GM21360 (cell line): ENCODE results near the gene IPO7.
A peak's percentile ranks its signal among the peaks of the same experiment; 100 is the strongest.
"Not testable (repeated sequence)": the region's sequence is repeated elsewhere in the genome, so short reads cannot be mapped to it uniquely, and the experiment has no call there.

Experiments used
- ATAC-seq: cut with Tn5 transposase; IDR thresholded peaks from one replicate; pipeline ENCODE4 v1.9.1; 2021; ENCODE audit warnings: mild to moderate bottlenecking, moderate library complexity; ENCODE audit not compliant: unreplicated experiment

IPO7 gene

DNA sequence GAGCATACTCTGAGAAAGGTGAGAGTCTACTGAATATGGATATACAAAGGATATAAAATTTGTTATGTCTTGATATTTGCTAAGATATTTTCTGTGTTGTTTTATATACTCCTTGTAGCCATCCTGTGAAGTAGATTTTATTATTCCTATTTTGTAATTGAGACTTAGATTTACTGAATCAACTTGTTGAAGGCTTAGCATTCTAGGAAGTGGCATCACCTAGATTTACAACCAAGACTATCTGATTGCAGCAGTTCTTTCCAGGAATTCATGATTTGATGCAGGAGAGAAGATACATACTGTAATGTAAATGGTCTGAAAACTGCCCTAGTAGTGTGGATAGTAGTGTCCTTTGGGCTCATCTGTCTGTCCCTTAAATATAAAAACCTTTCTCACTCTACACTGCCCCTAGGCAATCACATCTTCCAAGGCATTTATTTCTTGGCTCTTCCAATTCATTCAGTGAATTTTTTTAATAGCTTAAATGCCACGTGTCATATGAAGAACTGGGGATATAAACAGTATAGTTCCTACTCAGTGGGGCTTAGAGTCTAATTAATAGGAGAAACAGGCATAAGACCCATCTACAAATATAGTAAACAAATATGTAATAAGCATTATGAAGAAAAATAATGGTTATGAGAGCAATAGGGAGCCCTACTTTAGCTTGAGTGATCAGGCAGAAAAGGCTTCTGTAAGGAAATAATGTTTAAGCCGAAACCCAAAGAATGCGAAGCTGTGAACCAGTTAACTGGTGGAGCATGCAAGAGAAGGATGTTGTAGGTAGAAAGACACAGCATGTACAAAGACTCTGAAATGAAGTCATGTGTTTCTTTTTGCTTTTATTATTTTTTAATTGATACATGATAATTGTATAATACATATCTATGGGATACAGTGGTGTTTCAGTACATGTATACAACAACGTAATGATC lies 13.6 kb downstream of the IPO7 start:
- ATAC-seq, result no peak

GRCh38 chr11:9399466-9399865 lies 15.0 kb downstream of the IPO7 start:
- ATAC-seq, result no peak

DNA sequence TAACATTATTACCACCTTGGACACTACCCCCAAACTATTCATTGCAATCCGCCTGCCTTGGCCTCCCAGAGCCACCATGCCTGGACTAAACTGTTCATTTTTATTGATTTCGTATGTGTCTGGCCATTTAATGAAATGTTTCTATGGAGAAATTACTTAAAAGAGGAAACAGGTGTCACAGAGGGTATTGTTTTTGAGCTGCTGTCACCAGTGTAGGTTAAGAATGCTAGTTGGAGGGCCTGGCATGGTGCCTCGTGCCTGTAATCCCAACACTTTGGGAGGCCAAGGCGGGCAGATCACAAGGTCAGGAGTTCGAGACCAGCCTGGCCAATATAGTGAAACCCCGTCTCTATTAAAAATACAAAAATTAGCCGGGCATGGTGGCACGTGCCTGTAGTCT lies 17.4 kb downstream of the IPO7 start:
- not testable (repeated sequence) for ATAC-seq

DNA sequence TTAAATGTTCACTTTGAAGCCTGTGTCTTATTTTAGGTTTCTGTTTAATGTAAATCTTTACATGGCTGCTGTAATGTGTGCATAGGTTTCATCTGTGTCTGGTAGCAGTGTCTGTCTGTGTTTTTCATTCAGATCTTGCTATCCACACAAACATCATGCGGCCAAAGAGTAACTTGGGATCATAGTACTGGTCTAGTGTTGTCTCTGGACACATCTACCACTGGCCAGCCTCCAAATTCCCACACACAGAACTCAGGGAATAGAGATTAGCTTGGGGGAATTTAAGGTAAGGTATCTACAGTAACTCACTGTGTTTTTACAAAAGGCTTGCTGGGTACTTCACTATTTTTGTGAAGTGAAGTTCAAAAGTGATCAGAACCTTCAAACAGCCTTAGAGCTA lies 44.3 kb downstream of the IPO7 start:
- ATAC-seq, result no peak

DNA sequence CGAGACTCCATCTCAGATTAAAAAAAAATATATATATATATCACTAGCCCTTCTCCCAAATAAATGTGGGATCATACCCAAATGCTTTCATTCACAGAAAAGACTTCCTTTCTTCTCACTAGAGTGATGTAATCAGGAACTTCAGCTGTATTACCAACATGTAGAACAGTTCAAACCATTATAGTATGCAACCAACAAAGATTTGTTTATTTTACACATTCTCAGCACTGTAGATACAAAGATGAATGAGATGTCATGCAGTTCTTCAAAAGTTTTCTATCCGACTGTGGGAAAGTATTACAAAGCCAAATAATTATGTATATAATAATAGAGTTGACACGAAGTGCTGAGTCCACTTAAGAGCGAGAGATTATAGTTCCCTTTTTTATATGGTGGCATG lies 54.2 kb downstream of the IPO7 start:
- no peak for ATAC-seq

- no peak for ATAC-seq
Measured at GRCh38 chr11:9446230-9446629, 61.8 kb downstream of the IPO7 start.

DNA sequence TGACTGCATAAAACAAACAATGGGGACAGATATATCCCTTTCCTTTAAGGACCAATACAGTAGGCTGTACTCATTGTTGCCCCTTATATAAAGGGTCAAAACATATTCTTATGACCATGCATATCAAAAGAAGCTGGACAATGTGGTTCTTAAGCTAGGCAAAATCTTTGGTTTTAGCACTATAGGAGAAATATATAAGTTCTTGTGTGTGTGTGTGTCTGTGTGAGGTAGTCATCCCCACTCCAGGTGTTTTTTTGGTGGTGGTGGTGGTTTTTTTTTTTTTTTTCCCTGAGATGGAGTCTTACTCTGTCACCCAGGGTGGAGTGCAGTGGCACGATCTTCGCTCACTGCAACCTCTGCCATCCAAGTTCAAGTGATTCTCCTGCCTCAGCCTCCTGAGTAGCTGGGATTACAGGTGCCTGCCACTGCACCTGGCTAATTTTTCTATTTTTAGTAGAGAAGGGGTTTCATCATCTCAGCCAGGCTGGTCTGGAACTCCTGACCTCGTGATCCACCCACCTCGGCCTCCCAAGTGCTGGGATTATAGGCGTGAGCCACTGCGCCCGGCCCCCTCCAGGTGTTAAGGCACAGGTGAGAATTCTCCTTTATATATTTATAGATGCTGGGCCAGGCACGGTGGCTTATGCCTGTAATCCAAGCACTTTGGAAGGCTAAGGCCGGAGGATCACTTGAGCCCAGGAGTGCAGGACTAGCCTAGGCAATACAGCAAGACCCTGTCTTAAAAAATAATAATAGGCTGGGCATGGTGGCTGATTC lies 64.3 kb downstream of the IPO7 start:
- ATAC-seq, result no peak

DNA sequence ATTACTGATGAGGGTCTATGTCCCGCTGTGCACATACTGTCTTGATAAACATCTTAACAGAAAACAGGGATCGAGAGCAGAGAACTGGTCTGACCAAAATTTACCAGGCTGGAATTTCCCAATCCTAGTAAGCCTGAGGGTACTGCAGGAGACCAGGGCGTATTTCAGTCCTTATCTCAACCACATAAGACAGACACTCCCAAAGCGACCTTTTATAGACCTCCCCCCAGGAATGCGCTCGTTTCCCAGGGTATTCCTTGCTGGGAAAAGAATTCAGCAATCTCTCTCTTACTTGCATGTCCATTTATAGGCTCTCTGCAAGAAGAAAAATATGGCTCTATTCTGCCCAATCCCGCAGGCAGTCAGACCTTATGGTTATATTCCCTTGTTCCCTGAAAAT lies 67.6 kb downstream of the IPO7 start:
- ATAC-seq, result not testable (repeated sequence)

- no peak for ATAC-seq
Measured at GRCh38 chr11:9455722-9456121, 71.3 kb downstream of the IPO7 start.

DNA sequence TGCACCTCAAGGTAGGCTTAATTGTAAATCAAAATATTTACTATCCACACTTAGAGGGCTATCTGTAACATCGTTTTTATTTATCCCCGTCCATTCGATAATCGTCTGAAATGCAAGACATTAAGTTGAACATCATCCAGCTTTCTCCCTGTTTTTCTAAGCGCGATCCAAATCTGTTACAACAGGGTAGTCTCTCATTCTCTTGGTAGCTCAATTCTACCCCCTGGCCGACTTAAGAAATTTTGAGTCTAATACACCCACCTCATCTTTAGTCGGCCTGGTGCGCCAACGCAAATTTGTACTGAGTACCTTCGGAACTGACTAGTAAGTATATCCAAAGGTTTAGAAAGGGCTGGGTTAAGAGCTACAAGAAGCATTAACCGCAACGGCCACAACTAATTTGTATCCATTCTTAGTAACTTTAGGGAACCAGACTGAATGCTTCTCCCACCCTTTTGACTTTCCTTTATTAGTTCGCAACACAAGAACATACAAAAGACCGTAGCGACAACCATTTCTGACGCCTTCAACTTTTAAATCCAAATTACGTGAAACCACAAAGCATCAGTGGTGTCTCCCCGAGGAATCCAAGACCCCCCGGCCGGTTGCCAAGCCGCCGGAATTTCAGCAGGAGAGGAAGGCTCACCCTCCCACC lies 75.3 kb downstream of the IPO7 start:
- no peak for ATAC-seq

DNA sequence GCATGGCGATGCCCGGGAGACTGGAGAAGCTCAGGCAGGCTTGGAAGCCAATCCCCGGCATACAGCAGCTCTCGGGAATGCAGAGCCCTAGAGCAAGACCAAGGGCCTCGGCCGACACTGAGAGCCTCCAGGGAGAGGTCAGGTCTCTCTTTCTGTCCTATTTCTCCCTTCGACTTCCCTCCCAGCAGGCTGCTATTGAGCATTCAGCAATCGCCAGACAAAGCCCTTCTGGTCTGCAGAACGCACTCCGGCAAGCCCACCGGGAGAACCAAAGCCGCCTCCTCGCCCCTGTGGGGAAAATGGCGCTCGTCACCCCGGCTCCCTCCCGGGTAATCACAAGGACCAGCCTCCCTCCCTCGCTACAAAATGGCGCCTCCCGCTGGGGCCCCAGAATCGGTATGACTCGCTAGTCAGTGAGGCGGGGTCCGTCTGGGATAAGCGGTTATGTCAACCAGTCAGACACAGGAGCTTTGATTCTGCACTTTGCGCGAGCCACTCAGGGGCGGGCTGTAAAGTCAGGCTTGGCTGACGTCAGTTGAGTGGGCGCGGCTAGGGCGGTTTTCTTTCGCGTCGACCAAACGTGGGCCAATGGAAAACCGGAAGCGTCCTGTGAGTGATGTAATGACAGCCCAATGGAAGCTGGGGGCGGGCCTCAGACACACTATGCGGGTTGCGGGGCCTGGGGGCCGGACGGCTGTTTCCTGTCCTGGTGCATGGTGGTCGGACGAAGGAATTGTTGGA lies 76.0 kb downstream of the IPO7 start, which contains the start of gene ZNF143:
Gene ZNF143 (plus strand): TSS at position 691 of the 741 bp plus-strand sequence. CDS start 10,297 bp downstream, outside the sequence.
- ATAC-seq, result peak; percentile 85

GRCh38 chr11:9461063-9461759 lies 76.8 kb downstream of the IPO7 start:
- ATAC-seq, result peak; percentile 41

GRCh38 chr11:9461760-9462134 lies 77.3 kb downstream of the IPO7 start:
- no peak for ATAC-seq

- ATAC-seq, result no peak
Measured at GRCh38 chr11:9462172-9462799, 77.8 kb downstream of the IPO7 start.

DNA sequence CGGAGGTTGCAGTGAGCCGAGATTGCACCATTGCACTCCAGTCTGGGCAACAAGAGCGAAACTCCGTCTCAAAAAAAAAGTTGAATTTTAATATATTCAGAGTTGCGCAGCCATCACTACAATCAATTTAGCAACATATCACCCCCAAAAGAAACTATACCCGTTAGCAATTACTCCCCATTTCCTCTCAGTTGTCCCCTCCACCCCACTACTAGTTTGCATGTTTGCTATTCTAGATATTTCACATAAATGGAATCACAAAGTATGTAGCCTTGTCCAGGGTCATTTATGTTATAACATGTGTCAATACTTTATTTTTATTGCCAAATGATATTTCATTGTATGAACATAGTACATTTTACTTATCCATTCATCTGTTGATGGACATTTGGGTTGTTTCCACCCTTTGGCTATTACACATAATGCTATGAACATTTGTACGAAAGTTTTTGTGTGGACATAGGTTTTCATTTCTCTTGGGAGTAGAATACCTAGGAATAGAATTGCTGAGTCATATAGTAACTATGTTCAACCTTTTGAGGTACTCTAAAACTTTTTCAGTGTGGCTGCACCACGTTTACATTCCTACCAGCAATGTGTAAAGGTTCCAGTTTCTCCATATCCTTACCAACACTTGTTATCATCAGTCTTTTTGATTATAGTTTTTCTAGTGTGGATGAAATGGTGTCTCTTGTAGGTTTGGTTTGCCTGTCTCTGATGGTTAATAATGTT lies 78.5 kb downstream of the IPO7 start:
- ATAC-seq, result no peak

GRCh38 chr11:9470765-9471164 lies 86.3 kb downstream of the IPO7 start:
- no peak for ATAC-seq

DNA sequence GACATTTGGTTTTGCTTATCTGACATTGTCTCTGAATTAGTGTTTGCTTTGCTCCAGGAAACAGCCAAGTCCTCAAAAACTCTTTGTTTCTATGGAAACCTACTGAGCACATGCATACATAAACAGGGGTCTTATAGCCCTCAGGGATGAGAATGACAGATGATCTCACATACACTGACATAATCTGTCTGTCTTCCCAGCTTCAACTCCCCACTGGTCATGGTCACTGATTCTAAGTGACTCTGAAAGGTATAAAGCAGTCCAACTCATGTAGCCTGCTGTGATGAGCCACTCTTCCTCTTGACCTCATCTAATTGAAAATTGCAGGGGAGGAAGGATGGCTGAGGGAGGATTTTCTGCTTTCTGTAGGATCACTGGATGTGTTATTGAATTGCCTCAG lies 89.0 kb downstream of the IPO7 start:
- ATAC-seq, result no peak

GRCh38 chr11:9479899-9480298 lies 95.4 kb downstream of the IPO7 start:
- ATAC-seq, result no peak
